Esophagus muscularis mucosa (tissue), 4 donors: ENCODE measurements around the gene MALAT1.

Experiments
- CTCF ChIP-seq, 3 experiments: fragments of 200-600 bp in 2 of 3; fragments of 450-650 bp in 1 of 3; sonication (generic) in 2 of 3; IDR thresholded peaks; one replicate each; pipeline ENCODE4 v1.5.1; 2017 to 2019; ENCODE audit warnings: antibody characterized with exemption in 3 of 3, mild to moderate bottlenecking in 2 of 3, moderate library complexity in 1 of 3
- EP300 ChIP-seq: sonication (generic); formaldehyde crosslinking; IDR thresholded peaks from one replicate; pipeline ENCODE4 v1.6.1; 2017; ENCODE audit warnings: antibody characterized with exemption
- POLR2A ChIP-seq: fragments of 450-650 bp; IDR thresholded peaks from one replicate; pipeline ENCODE4 v1.6.1; 2017; ENCODE audit warnings: antibody characterized with exemption, moderate library complexity, mild to moderate bottlenecking, low read depth
- POLR2AphosphoS5 ChIP-seq, 2 donors: sonication (generic); formaldehyde crosslinking; IDR thresholded peaks; one replicate each; pipeline ENCODE4 v1.6.1; 2017; ENCODE audit warnings: antibody characterized with exemption in 2 of 2

- TF ChIP-seq CTCF (IDR thresholded peaks at IDR 0.05): no peak
- TF ChIP-seq POLR2AphosphoS5 (IDR thresholded peaks at IDR 0.05): peak in 1 of 2 donors; percentile 55
- TF ChIP-seq POLR2A: no peak
- TF ChIP-seq EP300: no peak
Measured at GRCh38 chr11:65504674-65505465, 6.0 kb downstream of the MALAT1 start.
